H9 (cell line): ENCODE measurements around the gene SPTBN5. TPM values are rescaled to one million over a fixed set of nuclear protein-coding genes. Genes with fewer than 3 reads are reported as not detected.

Source experiments
- DNase-seq: peaks from one replicate; pipeline ENCODE4 v3.0.0-alpha.2; 2017
- H2AFZ ChIP-seq: one replicate; pipeline ENCODE4 v1.6.1; 2013; ENCODE audit warnings: mild to moderate bottlenecking, low read length, control low read depth, moderate library complexity
- H2AK5ac ChIP-seq: 2 replicates; pipeline ENCODE4 v1.6.1; 2013; ENCODE audit warnings: low read length, control low read depth, mixed read lengths; ENCODE audit not compliant: insufficient read length
- H2BK120ac ChIP-seq: one replicate; pipeline ENCODE4 v1.6.1; 2013; ENCODE audit warnings: low read depth, mild to moderate bottlenecking, low read length, control low read depth, inconsistent platforms; ENCODE audit not compliant: poor library complexity, severe bottlenecking
- H2BK12ac ChIP-seq: 2 replicates; pipeline ENCODE4 v1.6.1; 2013; ENCODE audit warnings: low read length, control low read depth, mixed read lengths, low read depth; ENCODE audit not compliant: insufficient read length
- H2BK15ac ChIP-seq: 2 replicates; pipeline ENCODE4 v1.6.1; 2013; ENCODE audit warnings: low read depth, low read length, control low read depth
- H2BK20ac ChIP-seq: one replicate; pipeline ENCODE4 v1.6.1; 2013; ENCODE audit warnings: low read depth, mild to moderate bottlenecking, low read length, control low read depth, inconsistent platforms; ENCODE audit not compliant: poor library complexity, severe bottlenecking
- H2BK5ac ChIP-seq: 2 replicates; pipeline ENCODE4 v1.6.1; 2013; ENCODE audit warnings: low read length, control low read depth, mixed read lengths; ENCODE audit not compliant: insufficient read length
- H3K14ac ChIP-seq: 2 replicates; pipeline ENCODE4 v1.6.1; 2013; ENCODE audit warnings: low read length, control low read depth; ENCODE audit not compliant: insufficient read depth
- H3K18ac ChIP-seq: 2 replicates; pipeline ENCODE4 v1.6.1; 2013; ENCODE audit warnings: low read depth, mild to moderate bottlenecking, mixed read lengths, low read length, control low read depth; ENCODE audit not compliant: insufficient read length
- H3K23ac ChIP-seq: 2 replicates; pipeline ENCODE4 v1.6.1; 2013; ENCODE audit warnings: low read length, control low read depth, mixed read lengths, low read depth; ENCODE audit not compliant: insufficient read length
- H3K23me2 ChIP-seq: 2 replicates; pipeline ENCODE4 v1.6.1; 2013; ENCODE audit warnings: low read depth, mild to moderate bottlenecking, mixed read lengths, low read length, control low read depth; ENCODE audit not compliant: insufficient read length, poor library complexity, severe bottlenecking
- H3K27ac ChIP-seq: 2 replicates; pipeline ENCODE4 v1.5.1; 2013; ENCODE audit warnings: low read length, control low read depth, mixed read lengths, low read depth; ENCODE audit not compliant: insufficient read length
- H3K27me3 ChIP-seq: 2 replicates; pipeline ENCODE4 v1.6.1; 2013; ENCODE audit warnings: low read length, control low read depth, inconsistent platforms; ENCODE audit not compliant: insufficient read depth
- H3K4ac ChIP-seq: 2 replicates; pipeline ENCODE4 v1.6.1; 2013; ENCODE audit warnings: low read depth, mild to moderate bottlenecking, control low read depth, inconsistent platforms, low read length, moderate library complexity
- H3K4me1 ChIP-seq: 2 replicates; pipeline ENCODE4 v1.6.1; 2013; ENCODE audit warnings: low read length, control low read depth, inconsistent platforms; ENCODE audit not compliant: insufficient read depth
- H3K4me2 ChIP-seq: 2 replicates; pipeline ENCODE4 v1.6.1; 2013; ENCODE audit warnings: low read length, control low read depth, mixed read lengths; ENCODE audit not compliant: insufficient read length, insufficient read depth
- H3K56ac ChIP-seq: 2 replicates; pipeline ENCODE4 v1.6.1; 2013; ENCODE audit warnings: low read depth, mild to moderate bottlenecking, mixed read lengths, low read length, control low read depth; ENCODE audit not compliant: insufficient read length
- H3K79me1 ChIP-seq: 2 replicates; pipeline ENCODE4 v1.6.1; 2013; ENCODE audit warnings: low read depth, mild to moderate bottlenecking, moderate library complexity, low read length, control low read depth, inconsistent platforms; ENCODE audit not compliant: insufficient read depth, poor library complexity, severe bottlenecking
- H3K79me2 ChIP-seq: 2 replicates; pipeline ENCODE4 v1.6.1; 2013; ENCODE audit warnings: low read length, control low read depth, inconsistent platforms; ENCODE audit not compliant: insufficient read depth
- H3K9ac ChIP-seq: 2 replicates; pipeline ENCODE4 v1.6.1; 2013; ENCODE audit warnings: low read length, control low read depth, mixed read lengths; ENCODE audit not compliant: insufficient read length; ENCODE audit errors: extremely low read depth
- H3K9me3 ChIP-seq: one replicate; pipeline ENCODE4 v1.6.1; 2013; ENCODE audit warnings: low read depth, low read length, inconsistent platforms; ENCODE audit not compliant: control insufficient read depth
- H3T11ph ChIP-seq: one replicate; pipeline ENCODE4 v1.6.1; 2013; ENCODE audit warnings: mild to moderate bottlenecking, low read length, control low read depth, inconsistent platforms
- H4K20me1 ChIP-seq: one replicate; pipeline ENCODE4 v1.6.1; 2013; ENCODE audit not compliant: control insufficient read depth, insufficient read length, insufficient read depth
- H4K5ac ChIP-seq: 2 replicates; pipeline ENCODE4 v1.6.1; 2013; ENCODE audit warnings: low read depth, mild to moderate bottlenecking, mixed read lengths, low read length, control low read depth; ENCODE audit not compliant: insufficient read length
- H4K8ac ChIP-seq: replicated peaks from 2 replicates; pipeline ENCODE4 v1.6.1; 2013; ENCODE audit warnings: low read length, control low read depth, mixed read lengths, low read depth; ENCODE audit not compliant: insufficient read length
- H4K91ac ChIP-seq: 2 replicates; pipeline ENCODE4 v1.6.1; 2013; ENCODE audit warnings: low read depth, mild to moderate bottlenecking, moderate library complexity, mixed read lengths, low read length, control low read depth; ENCODE audit not compliant: insufficient read length
- H3K27ac Mint-ChIP-seq, 3 experiments: 2 replicates in 2 of 3; 3 replicates in 1 of 3; pipeline ENCODE4 v1.8.0; 2020 to 2021; ENCODE audit warnings: mixed read lengths in 3 of 3, mild to moderate bottlenecking in 1 of 3, moderate library complexity in 1 of 3
- H3K27me3 Mint-ChIP-seq: 2 replicates; pipeline ENCODE4 v1.8.0; 2021; ENCODE audit warnings: low read depth, mild to moderate bottlenecking, moderate library complexity, mixed read lengths
- H3K36me3 Mint-ChIP-seq, 3 experiments: 2 replicates in 2 of 3; 3 replicates in 1 of 3; pipeline ENCODE4 v1.8.0; 2020 to 2021; ENCODE audit warnings: low read depth in 3 of 3, mixed read lengths in 3 of 3; ENCODE audit not compliant: insufficient read depth in 1 of 3
- H3K4me1 Mint-ChIP-seq, 2 experiments: 2 replicates each; pipeline ENCODE4 v1.8.0; 2020; ENCODE audit warnings: mixed read lengths in 2 of 2
- H3K4me3 Mint-ChIP-seq, 2 experiments: 2 replicates in 1 of 2; 3 replicates in 1 of 2; pipeline ENCODE4 v1.8.0; 2020 to 2021; ENCODE audit warnings: mild to moderate bottlenecking in 2 of 2, mixed read lengths in 2 of 2, moderate library complexity in 1 of 2
- H3K9me3 Mint-ChIP-seq, 2 experiments: 2 replicates in 1 of 2; 3 replicates in 1 of 2; pipeline ENCODE4 v1.8.0; 2020; ENCODE audit warnings: mild to moderate bottlenecking in 2 of 2, mixed read lengths in 2 of 2, moderate library complexity in 1 of 2
- CTCF ChIP-seq: fragments of 200-600 bp; sonication (generic); conservative IDR thresholded peaks from 3 replicates; pipeline ENCODE4 v1.8.0; 2021; ENCODE audit warnings: antibody characterized with exemption, mild to moderate bottlenecking
- WGBS: extraction: QIAGEN DNeasy Blood & Tissue Kit; methylation state at CpG from one replicate; pipeline ENCODE4 v1.1.7; 2013; ENCODE audit warnings: missing lambda C conversion rate, low lambda C conversion rate, mixed read lengths; ENCODE audit not compliant: insufficient read length; ENCODE audit errors: extremely low coverage; 5-methylcytosine and 5-hydroxymethylcytosine counted together
- total RNA-seq: library from RNA; stranded (reverse); gene quantifications from 2 replicates; pipeline ENCODE4 v1.2.1, GENCODE V29; 2021

SPTBN5 gene
- total RNA-seq, 1 experiment from 2014 or later, result 0.90 TPM

- no peaks in the 10 kb centered on the region for H4K20me1 ChIP-seq
- no peak for DNase-seq
- H3K79me1 ChIP-seq, result no peaks in the 10 kb centered on the region
- no peak overlapping the region for H2BK15ac ChIP-seq
- WGBS, result no CpG with 5 or more reads among the region's 16 CpGs
- H3K4ac ChIP-seq, result no peak overlapping the region
- H2BK120ac ChIP-seq, result no peak overlapping the region
- no peak overlapping the region for H4K8ac ChIP-seq
- no peak overlapping the region for H2BK20ac ChIP-seq
- Mint-ChIP-seq H3K9me3 (no peaks in the 10 kb centered on the region), H3K4me3 (no peak overlapping the region), H3K27me3 (peaks cover 3% of the 10 kb centered on the region), H3K4me1 (peaks cover 4 to 11% of the 10 kb centered on the region in 2 experiments), H3K36me3 (peaks cover 2 to 25% (median 21%) of the 10 kb centered on the region in 3 experiments; a peak in 6 of 7 replicates), H3K27ac (no peak overlapping the region)
- H4K91ac ChIP-seq, result no peak overlapping the region
- H3K79me2 ChIP-seq, result no peaks in the 10 kb centered on the region
- H2AFZ ChIP-seq, result no peak overlapping the region
- H2AK5ac ChIP-seq, result no peak overlapping the region
- H3K27ac ChIP-seq, result no peak overlapping the region
- H3K23ac ChIP-seq, result no peak overlapping the region
- H2BK5ac ChIP-seq, result no peak overlapping the region
- H3K4me2 ChIP-seq, result no peak overlapping the region
- no peaks in the 10 kb centered on the region for H3K9me3 ChIP-seq
- no peak overlapping the region for H3K9ac ChIP-seq
- H3K18ac ChIP-seq, result no peak overlapping the region
- no peak overlapping the region for H3K56ac ChIP-seq
- H3K14ac ChIP-seq, result no peak overlapping the region; the same call in 1 of the 2 replicates
- no peaks in the 10 kb centered on the region for H3K4me1 ChIP-seq
- H3K23me2 ChIP-seq, result peaks cover 3% of the 10 kb centered on the region
- H4K5ac ChIP-seq, result no peak overlapping the region
- H3K27me3 ChIP-seq, result no peaks in the 10 kb centered on the region
- TF ChIP-seq CTCF, result no peak
- no peak overlapping the region for H3T11ph ChIP-seq
- no peak overlapping the region for H2BK12ac ChIP-seq
These were observed 43.2 kb downstream of the SPTBN5 start for GRCh38 chr15:41850482-41851166.
